Gastrocnemius medialis (tissue), 4 donors: ENCODE data around the gene ITIH4.

Experiments used
- CTCF ChIP-seq, 5 experiments: fragments of 450-650 bp in 3 of 5; fragments of 200-600 bp in 2 of 5; sonication (generic) in 2 of 5; IDR thresholded peaks in 4 of 5; conservative IDR thresholded peaks in 1 of 5; 1 replicate in 4 of 5; 2 replicates in 1 of 5; pipeline ENCODE4 v1.5.1; 2016 to 2019; ENCODE audit warnings: antibody characterized with exemption in 5 of 5, mild to moderate bottlenecking in 3 of 5, moderate library complexity in 3 of 5
- POLR2A ChIP-seq, 2 donors: fragments of 450-650 bp; IDR thresholded peaks; one replicate each; pipeline ENCODE4 v1.6.1; 2017; ENCODE audit warnings: antibody characterized with exemption in 2 of 2, mild to moderate bottlenecking in 2 of 2, moderate library complexity in 2 of 2

GRCh38 chr3:52836986-52837385 lies 6.5 kb upstream of the ITIH4 start:
- no peak for TF ChIP-seq CTCF (IDR thresholded peaks at IDR 0.05 in 4 of 5, conservative IDR thresholded peaks at IDR 0.05 in 1 of 5)
- TF ChIP-seq POLR2A (IDR thresholded peaks at IDR 0.05) = no peak
